ENCODE results near the gene CPED1.

GRCh38 chr7:121103579-121103978 is 115.1 kb downstream of the CPED1 start:
- TF ChIP-seq CTCF (conservative IDR thresholded peaks at IDR 0.05; ENCODE audit: low read length) (no peak), EZH2phosphoT487 (IDR thresholded peaks at IDR 0.05; ENCODE audit: borderline replicate concordance, low read depth, low read length) (no peak)

All from OCI-LY7 (cell line).